Measurements from ENCODE around the gene FEZF2.

FEZF2 gene

DNA sequence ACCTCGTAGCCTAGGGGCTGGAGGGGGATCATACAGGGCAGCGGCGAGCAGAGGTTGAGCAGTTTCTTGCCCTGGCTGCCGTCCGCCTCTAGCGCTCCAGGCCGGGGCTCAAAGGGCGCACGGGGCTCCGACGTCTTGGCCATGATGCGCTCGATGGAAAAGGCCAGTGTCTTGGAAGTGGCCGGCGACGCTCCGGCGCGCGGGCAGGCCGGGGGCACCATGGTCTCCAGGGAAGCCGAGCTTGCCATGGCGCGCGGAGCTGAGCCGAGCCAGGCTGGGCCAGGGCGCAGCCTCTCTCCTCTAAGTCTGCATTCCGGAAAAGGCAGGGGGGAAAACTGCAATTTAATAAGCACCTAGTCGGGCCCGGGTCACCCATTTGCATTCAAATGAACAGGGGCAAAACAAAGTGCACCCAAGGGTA, 719 bp downstream of the FEZF2 start:
- no peak for DNase-seq (ENCODE audit: low read depth in 2 of 2)

DNA sequence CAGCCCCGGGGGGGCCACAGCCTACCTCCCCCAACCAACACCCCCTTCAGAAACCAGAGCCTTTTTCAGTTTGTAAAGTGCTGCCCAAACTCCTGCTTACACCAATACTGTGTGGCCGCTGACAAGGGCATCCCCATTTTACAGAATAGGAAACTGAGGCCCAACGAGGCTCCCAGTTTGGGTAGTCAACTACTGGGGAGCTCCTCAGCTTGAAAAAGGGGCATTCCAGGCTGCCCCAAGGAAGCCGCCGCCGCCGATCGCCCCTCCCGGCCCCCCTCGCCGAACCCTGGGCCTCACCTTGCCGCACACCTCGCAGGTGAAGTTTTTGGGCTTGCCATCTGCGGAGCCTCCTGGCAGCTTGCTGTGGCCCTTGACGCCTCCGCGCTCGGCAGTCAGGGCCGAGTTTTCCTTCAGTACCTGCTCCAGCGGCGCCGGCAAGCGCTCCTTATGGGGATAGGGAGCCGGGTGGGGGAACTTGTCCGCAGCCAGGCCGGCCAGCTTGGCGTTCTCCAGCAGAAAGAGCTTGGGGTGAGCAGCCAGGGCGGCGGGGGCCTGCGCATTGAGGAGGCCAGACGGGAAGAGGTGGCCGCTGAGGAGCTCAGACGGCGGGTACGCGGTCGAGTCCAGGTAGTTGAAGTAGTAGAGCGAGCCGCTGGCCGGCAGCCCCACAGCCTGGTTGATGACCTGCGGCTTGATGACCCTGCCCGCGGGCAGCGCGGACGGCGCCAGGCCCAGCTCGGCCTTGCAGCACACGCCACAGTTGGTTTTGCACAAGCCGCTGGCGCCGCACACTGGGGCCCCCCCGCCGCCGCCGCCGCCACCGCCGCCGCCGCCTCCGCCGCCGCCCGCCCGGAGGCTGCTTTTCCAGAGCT, 1.4 kb downstream of the FEZF2 start:
- no peak for DNase-seq (ENCODE audit: low read depth in 2 of 2)

DNA sequence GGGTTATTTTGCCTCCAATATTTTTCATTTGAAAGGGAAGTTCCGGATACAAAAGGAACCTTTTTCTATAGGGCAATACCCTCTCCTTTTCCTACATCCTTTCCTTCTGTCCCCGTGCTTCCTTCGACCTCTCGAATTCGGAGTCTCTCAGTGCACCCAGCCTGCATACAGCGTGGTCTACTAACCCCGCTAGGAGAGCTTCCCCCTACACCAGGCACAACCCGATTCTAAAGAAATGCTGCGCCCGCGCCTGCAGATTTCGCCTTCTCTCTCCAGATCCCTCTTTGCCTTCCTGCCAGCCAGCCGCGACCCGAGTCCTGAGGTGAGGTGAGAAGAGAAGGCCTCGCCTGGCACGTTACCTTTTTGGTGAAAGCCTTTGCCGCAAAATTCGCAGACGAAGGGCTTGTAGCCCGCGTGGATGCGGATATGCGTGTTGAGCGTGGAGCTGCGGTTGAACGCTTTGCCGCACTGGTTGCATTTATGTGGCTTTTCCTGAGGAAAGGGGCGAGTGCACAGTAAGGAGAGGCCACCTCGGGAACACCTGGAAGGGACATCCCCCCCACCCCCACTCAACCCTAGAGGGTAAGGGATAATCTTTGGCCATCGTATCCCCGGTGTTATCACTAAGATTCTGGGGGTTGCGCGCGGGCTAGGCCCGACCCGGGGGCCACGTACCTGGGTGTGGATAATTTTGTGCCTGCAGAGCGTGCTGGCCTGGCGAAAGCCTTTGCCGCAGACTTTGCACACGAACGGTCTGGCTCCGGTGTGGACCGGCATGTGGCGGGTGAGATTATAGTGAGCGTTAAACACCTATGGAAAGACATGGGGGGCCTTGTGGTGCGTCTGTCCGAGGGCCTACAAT, 2.3 kb downstream of the FEZF2 start:
- no peak for DNase-seq (ENCODE audit: low read depth in 2 of 2)

DNA sequence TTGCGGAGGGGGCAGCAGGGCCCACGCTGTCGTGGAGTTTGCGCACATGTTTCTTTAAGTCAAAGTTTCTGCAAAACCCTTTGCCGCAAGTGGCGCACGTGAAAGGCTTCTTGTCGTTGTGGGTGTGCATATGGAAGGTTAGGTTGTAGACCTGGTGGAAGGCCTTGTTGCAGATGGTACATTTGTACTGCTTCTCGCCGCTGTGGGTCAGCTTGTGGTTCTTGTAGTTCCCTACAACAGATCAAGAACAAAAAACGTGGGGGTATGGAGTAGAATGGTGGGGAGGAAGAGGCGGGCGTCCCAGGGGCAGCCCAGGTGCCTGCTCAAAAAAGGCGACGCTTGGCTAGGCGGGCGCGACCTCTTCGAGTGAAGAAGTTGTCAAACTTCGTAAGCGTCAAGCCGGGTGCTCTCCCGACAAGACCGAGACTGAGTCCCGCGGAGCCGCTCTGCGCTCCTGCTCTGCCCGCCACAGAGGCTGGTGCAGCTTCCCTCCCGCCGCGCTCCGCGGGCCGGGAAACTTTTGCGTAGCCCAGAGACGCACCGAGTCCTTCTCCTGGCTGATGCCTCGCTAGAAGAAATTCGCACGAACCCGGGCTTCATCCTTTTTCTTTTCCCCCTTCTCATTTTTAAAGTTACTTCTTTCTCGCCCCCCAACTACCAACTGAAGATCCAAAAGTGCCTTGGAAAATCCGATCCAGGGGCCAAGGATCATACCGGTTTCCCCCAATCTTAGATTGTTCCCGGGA, 3.1 kb downstream of the FEZF2 start:
- no peak for DNase-seq (ENCODE audit: low read depth in 2 of 2)

DNA sequence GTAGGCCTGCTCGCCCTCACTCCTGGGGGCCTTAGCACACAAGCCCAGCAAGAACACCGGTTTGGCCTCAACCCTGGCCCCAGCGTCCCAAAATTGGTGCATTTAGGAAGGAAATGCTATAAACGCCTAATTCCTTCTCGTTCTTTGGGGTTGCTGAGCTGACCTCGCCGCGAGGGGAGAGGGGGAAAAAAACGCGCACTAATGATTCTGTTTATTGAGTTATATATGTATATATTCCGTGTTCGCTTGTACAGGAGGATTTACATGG, 3.9 kb downstream of the FEZF2 start:
- no peak for DNase-seq (ENCODE audit: low read depth in 2 of 2)

DNA sequence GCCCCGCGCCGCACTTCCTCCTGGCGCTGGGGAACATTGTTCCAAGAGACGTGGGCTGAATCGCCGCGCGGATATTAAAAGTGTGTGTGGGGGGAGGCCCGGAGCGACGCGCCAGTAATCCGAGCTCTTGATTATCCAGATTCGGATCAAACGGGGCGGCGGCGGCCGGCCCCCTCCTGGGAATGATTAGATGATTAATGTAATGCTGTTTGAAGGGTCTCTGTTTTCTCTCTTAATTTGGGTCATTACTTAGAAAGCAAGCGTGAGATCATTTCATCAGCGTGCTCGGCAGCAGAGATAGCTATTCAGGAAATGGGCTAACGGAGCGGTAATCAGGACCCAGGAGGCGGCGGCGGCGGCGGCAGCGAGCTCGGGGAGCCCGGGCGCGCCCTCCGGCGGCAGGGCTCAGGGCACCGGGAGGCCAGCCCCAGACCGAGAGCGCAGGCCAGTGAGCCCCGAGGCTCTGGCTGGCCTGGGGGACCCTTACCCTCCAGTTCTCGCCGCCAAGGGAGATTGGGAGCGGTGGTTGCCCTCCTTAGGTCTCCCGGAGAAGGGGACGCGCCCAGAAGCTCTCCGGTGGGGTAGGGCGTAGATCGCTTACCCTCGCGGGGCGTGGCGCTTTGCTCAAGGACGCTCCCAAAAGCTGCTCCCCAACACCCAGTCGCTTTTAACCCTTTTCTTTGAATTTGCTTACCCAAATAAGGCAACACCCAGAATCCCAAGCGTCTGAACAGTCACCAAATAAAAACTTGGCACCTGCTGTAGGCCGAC, 4.5 kb downstream of the FEZF2 start:
- DNase-seq (ENCODE audit: low read depth in 2 of 2): no peak

DNA sequence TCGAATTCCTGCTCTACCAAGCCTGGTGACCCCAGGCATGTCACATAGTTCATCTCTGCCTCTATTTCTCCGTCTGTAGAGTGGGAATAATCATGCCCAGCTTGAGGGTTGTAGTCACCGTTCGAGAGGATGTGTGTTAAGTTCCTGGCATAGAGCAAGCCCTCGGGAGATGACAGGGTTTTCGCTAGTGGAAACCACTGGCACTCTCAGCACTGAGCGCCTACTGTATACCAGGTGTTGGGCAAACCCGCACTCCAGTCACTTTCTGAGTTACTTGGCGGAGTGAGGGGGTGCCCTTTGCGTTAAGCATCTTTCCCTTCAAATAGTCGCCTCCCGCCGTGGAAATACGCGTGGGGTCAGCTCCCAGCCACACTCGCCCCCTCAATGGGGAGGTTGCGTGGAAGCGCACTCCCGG, 5.1 kb downstream of the FEZF2 start:
- no peak for DNase-seq (ENCODE audit: low read depth in 2 of 2)

DNA sequence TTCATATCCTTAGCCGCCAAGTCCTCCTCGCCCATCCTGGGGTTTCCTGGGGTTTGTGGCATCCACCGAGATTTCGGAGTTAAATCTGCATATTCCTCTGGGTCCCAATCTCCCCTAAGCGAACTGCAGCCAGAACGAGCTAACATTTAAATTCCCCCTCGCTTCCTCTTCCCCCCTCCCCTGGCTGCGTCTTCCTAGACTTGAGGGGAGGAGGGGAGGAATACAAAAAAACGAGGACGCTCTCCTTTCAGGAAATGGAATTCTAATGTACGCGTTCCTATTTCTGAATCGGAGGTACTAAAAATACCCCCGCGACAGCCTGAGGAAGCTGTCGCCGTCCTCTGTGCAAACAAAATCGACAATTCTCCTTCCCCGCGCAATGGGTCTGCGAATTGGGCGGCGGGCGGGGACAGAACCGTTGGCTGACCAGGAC, 5.6 kb downstream of the FEZF2 start:
- DNase-seq (ENCODE audit: low read depth in 2 of 2): no peak

DNA sequence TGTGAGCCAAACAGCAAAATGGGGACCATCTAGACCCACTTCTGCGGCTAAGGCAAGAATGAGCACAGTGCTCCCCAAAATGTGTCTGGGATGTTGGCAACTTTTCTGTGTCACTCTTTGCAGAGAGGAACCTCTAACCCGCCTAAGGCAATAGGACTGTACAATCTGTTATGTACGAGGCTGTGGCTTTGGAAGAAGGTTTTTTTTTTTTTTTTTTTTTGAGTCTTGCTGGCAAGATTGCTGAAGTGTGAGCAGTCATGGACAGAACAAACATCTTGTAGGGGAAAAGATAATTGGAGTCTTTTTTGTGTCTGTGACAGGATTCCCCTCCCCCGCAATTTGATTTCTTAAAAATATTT, 7.2 kb downstream of the FEZF2 start:
- no peak for DNase-seq (ENCODE audit: low read depth in 2 of 2)

DNA sequence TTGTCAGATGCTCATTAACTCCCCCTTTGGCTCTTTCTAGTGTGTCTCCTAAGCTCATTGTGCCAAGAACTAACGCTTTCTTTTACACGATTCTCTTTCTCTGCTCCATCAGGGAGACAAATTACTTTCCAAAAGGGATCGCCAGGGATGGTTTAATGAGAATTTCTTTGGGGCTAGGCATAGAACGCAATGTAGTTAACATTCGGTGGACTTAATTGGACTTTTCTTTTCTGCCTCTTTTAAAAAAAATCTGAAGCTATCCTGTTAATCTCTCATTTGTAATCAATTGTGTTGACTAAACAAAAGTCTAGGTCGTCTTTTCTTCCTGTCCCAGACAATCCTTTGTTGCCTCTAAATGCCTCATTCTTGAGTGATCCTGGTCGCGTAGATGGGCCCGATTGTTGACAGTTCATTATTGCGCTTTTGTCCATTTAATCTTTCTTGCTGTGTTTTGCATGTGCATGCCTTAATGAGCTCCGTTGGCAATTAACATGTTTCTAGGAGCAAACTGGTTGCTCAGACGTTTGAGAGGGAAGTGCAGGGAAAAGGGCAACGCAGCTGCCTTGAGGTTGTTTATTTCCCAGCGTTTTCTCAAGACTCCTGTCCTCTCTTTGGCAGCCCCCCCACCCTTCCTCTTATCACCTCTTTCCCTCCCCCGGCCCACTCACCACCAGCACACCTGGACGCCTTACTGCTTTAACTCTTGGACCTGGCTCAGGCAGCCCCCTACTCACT, 7.8 kb downstream of the FEZF2 start:
- no peak for DNase-seq (ENCODE audit: low read depth in 2 of 2)

DNA sequence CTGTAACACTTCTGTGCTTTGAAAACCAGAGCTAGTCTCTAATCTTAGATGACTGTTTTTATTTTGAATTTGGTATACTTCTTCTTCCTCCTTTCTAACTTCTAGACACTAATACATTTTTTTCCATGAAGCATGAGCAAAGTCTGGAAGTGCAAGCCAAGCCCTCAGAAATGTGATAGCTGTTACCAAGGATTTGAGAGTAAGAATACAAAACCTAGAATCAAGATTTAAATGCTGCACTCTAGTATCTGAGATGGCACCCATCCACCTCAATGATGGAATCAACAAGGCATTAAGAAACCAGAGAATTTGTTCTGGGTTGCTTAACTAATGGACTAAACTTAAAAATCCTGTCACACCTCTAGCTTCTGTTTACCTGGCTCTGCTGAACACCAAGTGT, 9.2 kb downstream of the FEZF2 start:
- no peak for DNase-seq (ENCODE audit: low read depth in 2 of 2)

DNA sequence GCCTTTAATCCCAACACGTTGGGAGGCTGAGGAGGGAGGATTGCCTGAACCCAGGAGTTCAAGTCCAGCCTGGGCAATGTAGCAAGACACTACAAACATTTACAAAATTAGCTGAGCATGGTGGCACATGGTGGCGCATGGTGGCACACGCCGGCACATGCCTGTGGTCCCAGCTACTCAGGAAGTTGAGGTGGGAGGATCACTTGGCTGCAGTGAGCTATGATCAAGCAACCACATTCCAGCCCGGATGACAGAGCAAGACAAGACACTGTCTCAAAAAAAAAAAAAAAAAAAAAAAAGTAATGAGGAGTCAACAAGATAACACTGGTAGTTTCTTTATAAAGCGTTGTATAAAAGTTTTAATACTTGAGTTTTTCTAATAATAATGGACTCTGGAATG, 10.1 kb downstream of the FEZF2 start:
- DNase-seq (ENCODE audit: low read depth in 2 of 2): no peak

DNA sequence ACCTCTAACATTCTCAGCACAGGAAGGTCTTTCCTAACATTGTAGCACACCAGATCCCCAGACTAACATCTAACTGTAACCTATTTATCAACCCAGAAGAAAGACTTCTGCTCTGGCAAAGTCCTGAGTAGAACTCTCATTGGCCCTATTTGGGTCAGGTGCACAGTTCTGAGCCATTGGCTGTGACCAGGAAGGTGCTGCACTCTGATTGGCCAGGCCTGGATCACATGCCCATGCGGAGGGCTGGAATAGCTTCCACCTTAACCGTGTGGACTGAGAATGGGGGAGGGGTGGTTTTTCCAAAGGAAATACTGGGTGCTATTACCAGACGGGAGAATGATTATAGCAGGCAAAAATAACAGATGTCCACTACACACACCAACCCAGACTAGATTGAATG, 11.5 kb downstream of the FEZF2 start:
- no peak for DNase-seq (ENCODE audit: low read depth in 2 of 2)

DNA sequence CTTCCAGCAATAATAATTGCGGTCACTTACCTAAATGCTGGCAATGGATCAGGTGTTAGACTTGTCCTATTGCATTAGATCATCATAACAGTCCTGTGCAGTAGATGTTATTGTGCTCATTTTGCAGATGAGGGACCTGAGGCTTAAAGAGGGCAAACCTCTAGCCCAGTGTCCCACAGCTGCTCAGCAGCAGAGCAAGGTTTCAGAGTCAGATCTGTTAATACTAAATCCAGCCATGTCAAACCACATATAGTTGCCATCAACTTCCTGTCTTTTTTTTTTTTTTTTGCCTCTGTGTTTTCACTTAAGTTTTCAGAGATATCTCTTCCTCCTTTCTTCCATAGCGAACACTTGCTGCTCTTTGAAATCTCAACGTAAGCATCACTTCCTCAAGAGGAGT, 12.1 kb downstream of the FEZF2 start:
- DNase-seq (ENCODE audit: low read depth in 2 of 2): no peak

DNA sequence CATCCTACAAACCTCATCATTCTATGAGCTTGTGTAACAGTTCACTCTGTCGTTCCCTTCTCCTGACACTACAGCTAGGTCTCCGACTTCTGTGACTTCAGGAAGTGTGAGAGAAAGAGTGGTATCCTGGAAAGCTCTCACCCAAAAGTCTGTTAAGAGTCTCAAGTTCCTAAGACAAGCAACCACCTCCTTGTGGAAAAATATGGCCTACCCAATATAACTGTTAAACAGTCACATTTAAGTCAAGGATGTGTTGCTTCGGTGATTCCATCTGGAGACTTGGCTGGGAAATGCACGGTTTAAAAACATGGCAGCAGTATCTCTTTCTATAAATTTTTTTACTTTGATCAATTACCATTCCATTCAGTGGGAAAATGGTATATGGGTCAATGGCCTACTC, 13.8 kb downstream of the FEZF2 start:
- no peak for DNase-seq (ENCODE audit: low read depth in 2 of 2)

DNA sequence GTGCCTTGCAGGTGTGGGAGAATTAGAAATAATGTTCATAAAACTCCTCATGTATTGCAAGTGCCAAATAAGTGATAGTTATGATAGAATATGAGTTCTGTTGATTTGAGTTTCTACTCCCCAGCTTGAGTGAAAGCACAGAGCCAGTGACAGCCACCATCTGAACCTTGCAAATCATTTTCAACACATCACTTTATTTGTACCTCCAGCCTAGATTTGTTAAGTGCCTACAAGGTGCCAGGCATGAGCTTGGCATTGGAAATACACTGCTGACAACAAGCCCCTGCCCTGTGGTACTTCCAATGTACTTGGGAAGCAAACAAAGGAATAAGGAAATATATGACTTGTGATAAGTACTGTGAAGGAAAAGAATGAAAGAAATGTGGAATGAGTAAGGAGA, 17.0 kb downstream of the FEZF2 start:
- no peak for DNase-seq (ENCODE audit: low read depth in 2 of 2)

DNA sequence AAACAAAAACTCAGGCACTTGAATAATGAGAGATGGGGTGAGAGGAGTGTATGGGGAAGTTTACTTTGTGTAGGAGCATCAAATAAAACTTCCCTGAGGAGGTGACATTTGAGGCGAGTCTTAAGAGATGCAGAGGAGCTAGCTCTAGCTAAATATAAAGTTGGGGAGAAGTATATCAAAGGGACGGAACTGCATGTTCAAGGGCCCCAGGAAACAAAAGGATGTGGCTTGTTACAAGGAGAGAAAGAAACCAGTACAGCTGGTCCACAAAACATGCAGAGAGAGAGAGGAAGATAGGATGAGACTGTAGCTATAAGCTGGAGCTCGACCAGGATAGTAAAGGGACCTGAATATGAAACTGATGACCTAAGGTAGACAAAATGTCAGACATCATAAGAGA, 17.6 kb downstream of the FEZF2 start:
- DNase-seq (ENCODE audit: low read depth in 2 of 2): no peak

DNA sequence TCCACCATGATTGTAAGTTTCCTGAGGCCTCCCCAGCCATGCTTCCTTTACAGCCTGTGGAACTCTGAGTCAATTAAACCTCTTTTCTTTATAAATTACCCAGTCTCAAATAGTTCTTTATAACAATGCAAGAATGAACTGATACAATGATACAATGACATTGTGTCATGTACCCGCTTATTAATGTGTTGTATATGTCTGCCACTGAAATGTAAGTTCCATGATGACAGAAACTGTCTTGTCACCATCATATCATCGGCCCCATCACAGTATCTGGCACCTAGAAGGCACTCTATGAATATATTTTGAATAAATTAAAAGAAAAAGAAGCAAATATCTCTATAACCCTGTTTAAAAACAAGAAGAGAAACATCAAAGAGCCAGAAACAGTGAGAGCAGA, 29.6 kb downstream of the FEZF2 start:
- no peak for DNase-seq (ENCODE audit: low read depth in 2 of 2)

DNA sequence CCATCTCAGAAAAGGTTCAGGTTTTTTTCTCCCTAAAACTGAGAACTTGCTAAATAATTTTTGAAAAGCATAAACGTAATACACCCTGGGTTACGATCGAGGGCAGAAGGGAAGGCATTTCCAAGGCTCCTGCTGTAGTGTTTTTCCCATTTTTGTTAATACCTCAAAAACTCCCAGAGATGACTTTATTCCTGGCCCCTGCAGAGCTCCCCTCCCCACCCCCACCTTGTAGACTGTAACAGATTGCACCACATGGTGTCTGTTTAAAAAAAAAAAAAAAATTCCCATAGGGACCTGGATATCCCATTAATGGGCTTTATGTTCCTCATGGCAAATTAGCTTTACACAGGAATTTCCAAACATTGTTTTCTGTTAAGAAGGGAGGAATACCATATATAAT, 38.2 kb downstream of the FEZF2 start:
- DNase-seq (ENCODE audit: low read depth in 2 of 2): no peak

DNA sequence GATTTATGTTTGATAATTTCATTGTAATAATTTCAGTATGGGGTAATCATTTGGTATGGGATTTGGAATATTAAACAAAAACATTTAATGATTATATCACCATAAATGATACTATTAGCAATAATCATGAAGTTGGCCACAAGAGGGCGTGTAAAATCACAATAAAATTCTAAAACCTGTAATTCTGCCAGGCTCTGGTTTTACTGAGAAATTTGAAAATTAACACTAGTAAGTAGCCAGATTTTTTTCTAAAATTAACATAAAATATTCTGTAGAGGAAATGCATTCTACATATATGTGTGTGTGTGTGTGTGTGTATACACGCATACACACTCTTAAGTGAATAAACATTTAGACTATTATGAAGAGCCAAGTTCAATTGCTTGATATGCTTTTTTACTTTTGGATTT, 40.5 kb downstream of the FEZF2 start:
- no peak for DNase-seq (ENCODE audit: low read depth in 2 of 2)

DNA sequence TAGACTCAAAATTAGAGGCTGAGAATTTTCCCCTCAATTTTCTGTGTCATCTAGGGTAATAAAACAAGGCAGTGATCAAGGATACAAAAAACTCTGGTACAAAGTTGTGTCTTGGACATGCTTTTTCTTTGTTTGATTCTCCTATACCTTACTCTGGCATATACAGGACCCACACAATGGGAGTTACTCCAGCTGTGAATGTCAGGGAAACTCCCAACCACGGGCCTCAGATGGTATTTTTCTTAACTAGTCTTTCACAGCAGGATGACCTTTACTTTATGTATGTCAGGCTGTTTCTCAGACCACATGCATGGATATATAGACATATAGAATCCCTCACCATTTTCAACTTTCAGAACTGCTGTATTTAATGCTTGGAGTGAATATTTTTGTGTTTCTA, 41.3 kb downstream of the FEZF2 start:
- DNase-seq (ENCODE audit: low read depth in 2 of 2): no peak

Measured in stimulated activated CD8-positive, alpha-beta memory T cell treated with anti-CD3 and anti-CD28 coated beads, Interleukin-2, amount 100 ng/mL, for 48 hours (primary cell).